ENCODE results near the gene RAMP1. TPM values are rescaled to one million over a fixed set of nuclear protein-coding genes. Genes with fewer than 3 reads are reported as not detected.
A peak's percentile ranks its signal among the peaks of the same experiment; 100 is the strongest.

Gene RAMP1
- total RNA-seq, 1 donor from 2014 or later, result 9.1 TPM

DNA sequence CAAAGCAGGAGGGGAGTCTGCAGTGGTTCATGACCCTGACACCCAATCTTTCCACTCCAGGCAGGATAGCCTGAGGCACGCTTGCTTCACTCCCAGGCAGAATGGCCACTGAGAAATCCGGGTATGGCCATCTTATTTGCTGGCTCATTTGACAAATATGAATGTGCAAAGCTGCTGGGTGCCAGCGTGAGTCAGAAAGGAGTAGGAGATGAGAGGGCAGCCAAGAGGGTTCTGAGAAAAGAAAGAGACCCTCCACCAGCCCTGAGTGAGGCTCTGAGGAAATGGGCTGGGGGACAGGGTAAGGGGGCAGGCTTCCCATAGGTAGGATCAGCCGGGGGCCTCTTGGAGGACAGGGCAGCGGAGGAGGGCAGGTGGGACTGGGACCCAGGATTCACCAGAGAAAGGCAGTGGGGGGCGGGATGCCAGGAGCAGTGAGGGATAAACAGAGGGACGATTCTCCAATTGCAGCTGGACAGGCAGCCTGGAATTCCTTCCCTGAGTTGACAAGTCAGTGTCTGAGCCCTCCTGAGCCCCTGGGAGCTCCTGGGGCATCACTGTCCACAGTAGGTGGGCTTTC lies 15.2 kb downstream of the RAMP1 start:
- Mint-ChIP-seq H3K27ac (ENCODE audit: unreplicated experiment) (no peak overlapping the region), H3K4me3 (ENCODE audit: unreplicated experiment) (no peak overlapping the region)
- peak overlapping the region; percentile 69 for H3K27ac ChIP-seq (ENCODE audit: low read depth, low read length)

DNA sequence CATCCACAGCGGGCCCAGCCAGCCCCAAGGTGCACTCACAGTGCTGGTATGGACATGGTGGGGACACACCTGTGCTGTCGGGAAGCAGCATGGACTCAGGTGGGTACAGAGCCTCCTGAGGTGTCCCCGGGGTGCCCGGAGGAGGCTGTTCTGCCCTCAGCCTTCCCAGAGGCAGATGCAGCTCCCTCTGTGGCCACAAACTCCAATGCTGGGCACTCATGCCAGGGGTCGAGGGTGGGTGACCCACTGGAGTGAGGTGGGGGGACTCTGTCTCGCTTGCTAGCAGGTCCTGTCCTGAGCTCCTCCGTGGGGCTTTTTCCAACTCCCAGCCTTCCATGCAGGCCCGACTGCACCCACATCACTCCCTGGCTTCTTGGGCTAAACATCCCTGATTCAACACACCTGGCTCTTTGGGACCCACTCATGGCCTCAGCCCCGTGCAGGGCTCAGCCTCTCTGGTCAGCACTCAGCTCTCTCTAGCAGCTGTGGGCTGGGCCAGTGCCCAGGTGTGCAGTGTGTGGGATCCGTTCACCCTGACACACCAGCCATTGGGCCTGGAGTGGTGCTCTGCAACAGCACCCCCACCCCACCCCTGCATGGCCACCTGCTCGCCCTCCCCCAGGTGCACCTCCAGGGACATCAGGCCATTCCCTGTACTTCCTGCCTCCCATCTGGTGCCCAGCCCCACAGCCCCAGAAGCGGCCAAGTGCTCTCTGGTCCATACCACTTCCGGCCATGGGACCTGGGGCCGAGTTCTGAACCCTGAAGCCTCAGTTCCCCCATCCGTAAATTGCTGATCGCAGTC lies 16.0 kb downstream of the RAMP1 start:
- peak overlapping the region; percentile 42 for H2AFZ ChIP-seq (ENCODE audit: low read depth, low read length)
- peaks cover 25% of the 10 kb centered on the region for H3K4me1 ChIP-seq (ENCODE audit: insufficient read depth, low read length)
- Mint-ChIP-seq H3K9me3 (ENCODE audit: unreplicated experiment) (no peaks in the 10 kb centered on the region), H3K4me3 (ENCODE audit: unreplicated experiment) (no peak overlapping the region), H3K36me3 (ENCODE audit: low read depth, unreplicated experiment) (peaks cover 3% of the 10 kb centered on the region), H3K27me3 (ENCODE audit: low read depth, unreplicated experiment) (peaks cover 1% of the 10 kb centered on the region), H3K27ac (ENCODE audit: unreplicated experiment) (no peak overlapping the region), H3K4me1 (ENCODE audit: low read depth, unreplicated experiment) (peaks cover 21% of the 10 kb centered on the region)
- TF ChIP-seq, protein P1, sequence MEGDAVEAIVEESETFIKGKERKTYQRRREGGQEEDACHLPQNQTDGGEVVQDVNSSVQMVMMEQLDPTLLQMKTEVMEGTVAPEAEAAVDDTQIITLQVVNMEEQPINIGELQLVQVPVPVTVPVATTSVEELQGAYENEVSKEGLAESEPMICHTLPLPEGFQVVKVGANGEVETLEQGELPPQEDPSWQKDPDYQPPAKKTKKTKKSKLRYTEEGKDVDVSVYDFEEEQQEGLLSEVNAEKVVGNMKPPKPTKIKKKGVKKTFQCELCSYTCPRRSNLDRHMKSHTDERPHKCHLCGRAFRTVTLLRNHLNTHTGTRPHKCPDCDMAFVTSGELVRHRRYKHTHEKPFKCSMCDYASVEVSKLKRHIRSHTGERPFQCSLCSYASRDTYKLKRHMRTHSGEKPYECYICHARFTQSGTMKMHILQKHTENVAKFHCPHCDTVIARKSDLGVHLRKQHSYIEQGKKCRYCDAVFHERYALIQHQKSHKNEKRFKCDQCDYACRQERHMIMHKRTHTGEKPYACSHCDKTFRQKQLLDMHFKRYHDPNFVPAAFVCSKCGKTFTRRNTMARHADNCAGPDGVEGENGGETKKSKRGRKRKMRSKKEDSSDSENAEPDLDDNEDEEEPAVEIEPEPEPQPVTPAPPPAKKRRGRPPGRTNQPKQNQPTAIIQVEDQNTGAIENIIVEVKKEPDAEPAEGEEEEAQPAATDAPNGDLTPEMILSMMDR (IDR thresholded peaks at IDR 0.05; ENCODE audit: insufficient read depth, low read depth, low read length), result no peak
- TF ChIP-seq EZH2 (IDR thresholded peaks at IDR 0.05; ENCODE audit: insufficient read depth, low read length), result no peak
- no peak overlapping the region for H3K9ac ChIP-seq (ENCODE audit: low read length)
- H3K36me3 ChIP-seq (ENCODE audit: insufficient read depth, low read length), result no peaks in the 10 kb centered on the region
- no peaks in the 10 kb centered on the region for H4K20me1 ChIP-seq (ENCODE audit: insufficient read depth, low read length)
- H3K9me3 ChIP-seq (ENCODE audit: insufficient read depth, low read depth, low read length), result no peaks in the 10 kb centered on the region
- no peaks in the 10 kb centered on the region for H3K27me3 ChIP-seq (ENCODE audit: insufficient read depth, low read length)
- no peak overlapping the region for H3K4me3 ChIP-seq (ENCODE audit: insufficient read depth, low read depth, low read length)
- DNase-seq (ENCODE audit: low read depth) (no peak), FAIRE-seq (no peak)
- peak overlapping the region; percentile 79 for H3K4me2 ChIP-seq (ENCODE audit: low read length)
- peaks cover 2% of the 10 kb centered on the region for H3K79me2 ChIP-seq (ENCODE audit: insufficient read depth, low read length)
- H3K27ac ChIP-seq (ENCODE audit: low read depth, low read length), result peak overlapping the region; percentile 69

More for the DNA sequence above, 15.2 kb downstream of the RAMP1 start:
- H3K4me1 ChIP-seq (ENCODE audit: insufficient read depth, low read length), result peaks cover 25% of the 10 kb centered on the region
- no peak overlapping the region for H3K4me3 ChIP-seq (ENCODE audit: insufficient read depth, low read depth, low read length)
- peaks cover 2% of the 10 kb centered on the region for H3K79me2 ChIP-seq (ENCODE audit: insufficient read depth, low read length)
- no peaks in the 10 kb centered on the region for H4K20me1 ChIP-seq (ENCODE audit: insufficient read depth, low read length)
- Mint-ChIP-seq H3K36me3 (ENCODE audit: low read depth, unreplicated experiment) (peaks cover 3% of the 10 kb centered on the region), H3K9me3 (ENCODE audit: unreplicated experiment) (no peaks in the 10 kb centered on the region), H3K4me1 (ENCODE audit: low read depth, unreplicated experiment) (peaks cover 23% of the 10 kb centered on the region), H3K27me3 (ENCODE audit: low read depth, unreplicated experiment) (peaks cover 1% of the 10 kb centered on the region)
- no peaks in the 10 kb centered on the region for H3K27me3 ChIP-seq (ENCODE audit: insufficient read depth, low read length)
- H3K9ac ChIP-seq (ENCODE audit: low read length), result peak overlapping the region; percentile 27
- FAIRE-seq (peak; percentile 29), DNase-seq (ENCODE audit: low read depth) (peak; percentile 72)
- peak overlapping the region; percentile 79 for H3K4me2 ChIP-seq (ENCODE audit: low read length)
- H2AFZ ChIP-seq (ENCODE audit: low read depth, low read length), result peak overlapping the region; percentile 42
- H3K9me3 ChIP-seq (ENCODE audit: insufficient read depth, low read depth, low read length), result no peaks in the 10 kb centered on the region
- no peaks in the 10 kb centered on the region for H3K36me3 ChIP-seq (ENCODE audit: insufficient read depth, low read length)
- TF ChIP-seq, protein P1 (IDR thresholded peaks at IDR 0.05; ENCODE audit: insufficient read depth, low read depth, low read length), result no peak
- TF ChIP-seq EZH2 (IDR thresholded peaks at IDR 0.05; ENCODE audit: insufficient read depth, low read length), result no peak
